Adrenal gland (tissue), 12 donors: Measurements from ENCODE around the gene TEX2. TPM values are rescaled to one million over a fixed set of nuclear protein-coding genes. Genes with fewer than 3 reads are reported as not detected.
A peak's percentile ranks its signal among the peaks of the same experiment; 100 is the strongest.

ENCODE experiments used
- DNase-seq, 7 donors: peaks; one replicate each; pipeline ENCODE4 v3.0.0-alpha.2; 2019 to 2020
- H3K27ac ChIP-seq, 5 donors: fragments of 200-600 bp; sonication (generic) in 4 of 5; 1 replicate in 3 of 5; 2 replicates in 2 of 5; pipeline versions ENCODE4 v1.5.1 to v1.8.0; 2016 to 2020; ENCODE audit warnings: mild to moderate bottlenecking in 1 of 5
- H3K27me3 ChIP-seq: fragments of 200-600 bp; 2 replicates; pipeline ENCODE4 v1.8.0; 2021
- H3K36me3 ChIP-seq, 2 donors: fragments of 200-600 bp; replicated peaks in 1 of 2; 1 replicate in 1 of 2; 2 replicates in 1 of 2; pipeline versions ENCODE4 v1.5.1 to v1.8.0; 2018 to 2022
- H3K4me1 ChIP-seq, 2 donors: fragments of 200-600 bp; replicated peaks in 1 of 2; 1 replicate in 1 of 2; 2 replicates in 1 of 2; pipeline versions ENCODE4 v1.5.1 to v1.8.0; 2018 to 2021
- H3K4me3 ChIP-seq, 4 donors: fragments of 200-600 bp; sonication (generic) in 3 of 4; one replicate each; pipeline ENCODE4 v1.5.1; 2016 to 2018
- H3K9me3 ChIP-seq, 3 donors: fragments of 200-600 bp; sonication (generic) in 1 of 3; replicated peaks in 1 of 3; 1 replicate in 2 of 3; 2 replicates in 1 of 3; pipeline versions ENCODE4 v1.5.1 to v1.8.0; 2016 to 2021
- POLR2A ChIP-seq, 2 donors: fragments of 450-650 bp; IDR thresholded peaks; one replicate each; pipeline ENCODE4 v1.6.1; 2017; ENCODE audit warnings: antibody characterized with exemption in 2 of 2, mild to moderate bottlenecking in 2 of 2, moderate library complexity in 1 of 2
- WGBS, 4 donors: extraction: QIAGEN DNeasy Blood & Tissue Kit in 2 of 4; methylation state at CpG; one replicate each; pipeline versions ENCODE4 v1.1.5 to v1.1.7; 2013 to 2017; 5-methylcytosine and 5-hydroxymethylcytosine counted together
- intact Hi-C, 2 donors: fragments of 100-400 bp; cut with DNase I; formaldehyde crosslinking; loops; one replicate each; pipeline versions ENCODE4 v1.14.1 to v1.15.0; 2022 to 2023
- polyA plus RNA-seq, 3 donors: library from polyadenylated mRNA; stranded (reverse); fragments of 200-250 nt in 2 of 3; fragments of 350-450 nt in 1 of 3; fragmentation: Illumina TruSeq in 1 of 3; extraction: RNeasy Lipid Tissue Mini Kit (QIAGEN cat#74804) in 1 of 3; gene quantifications; one replicate each; pipeline ENCODE4 v1.2.3, GENCODE V29; 2013 to 2014
- total RNA-seq, 9 donors: library from RNA; depleted of rRNA in 4 of 9; stranded (reverse); fragments of >200 nt in 4 of 9; fragments of 120-200 nt in 1 of 9; fragmentation: NEBNext Ultra II Directional in 1 of 9; extraction: Animal tissue kit (Norgen Biotek cat#: 25700) in 1 of 9; gene quantifications; one replicate each; pipeline versions ENCODE4 v1.1.0 to v1.2.4, GENCODE V29; 2013 to 2023
- TF ChIP-seq, protein P1 (sequence below), 6 experiments: fragments of 450-650 bp in 4 of 6; fragments of 200-600 bp in 2 of 6; sonication (generic) in 1 of 6; IDR thresholded peaks; 1 replicate in 5 of 6; 2 replicates in 1 of 6; pipeline versions ENCODE4 v1.5.1 to v1.8.0; 2016 to 2021; ENCODE audit warnings: antibody characterized with exemption in 6 of 6, mild to moderate bottlenecking in 2 of 6, moderate library complexity in 1 of 6
- donor health status: healthy with polysubstance abuse.
- donor health status: Bipolar disorder and iron deficiency.
- donor health status: DM: yes; HTN: yes; CAD: no.
- donor health status: DM: no; HTN: no; CAD: no.
- donor health status: DM: no; HTN: no; CAD: no.
- donor health status: DM: yes; HTN: yes; CAD: no.

Gene TEX2
- total and polyA plus RNA-seq, 12 donors, result 12.0 to 91.5 (median 62.5) TPM

- no peaks in the 10 kb centered on the region for H3K27me3 ChIP-seq
- H3K27ac ChIP-seq, result peak overlapping the region; percentile 94 to 98 (median 96)
- peak; percentile 95 to 100 (median 99) for DNase-seq
- TF ChIP-seq POLR2A (IDR thresholded peaks at IDR 0.05), result peak; percentile 99
- TF ChIP-seq, protein P1, sequence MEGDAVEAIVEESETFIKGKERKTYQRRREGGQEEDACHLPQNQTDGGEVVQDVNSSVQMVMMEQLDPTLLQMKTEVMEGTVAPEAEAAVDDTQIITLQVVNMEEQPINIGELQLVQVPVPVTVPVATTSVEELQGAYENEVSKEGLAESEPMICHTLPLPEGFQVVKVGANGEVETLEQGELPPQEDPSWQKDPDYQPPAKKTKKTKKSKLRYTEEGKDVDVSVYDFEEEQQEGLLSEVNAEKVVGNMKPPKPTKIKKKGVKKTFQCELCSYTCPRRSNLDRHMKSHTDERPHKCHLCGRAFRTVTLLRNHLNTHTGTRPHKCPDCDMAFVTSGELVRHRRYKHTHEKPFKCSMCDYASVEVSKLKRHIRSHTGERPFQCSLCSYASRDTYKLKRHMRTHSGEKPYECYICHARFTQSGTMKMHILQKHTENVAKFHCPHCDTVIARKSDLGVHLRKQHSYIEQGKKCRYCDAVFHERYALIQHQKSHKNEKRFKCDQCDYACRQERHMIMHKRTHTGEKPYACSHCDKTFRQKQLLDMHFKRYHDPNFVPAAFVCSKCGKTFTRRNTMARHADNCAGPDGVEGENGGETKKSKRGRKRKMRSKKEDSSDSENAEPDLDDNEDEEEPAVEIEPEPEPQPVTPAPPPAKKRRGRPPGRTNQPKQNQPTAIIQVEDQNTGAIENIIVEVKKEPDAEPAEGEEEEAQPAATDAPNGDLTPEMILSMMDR (IDR thresholded peaks at IDR 0.05), result peak in 3 of 6 experiments; percentile 6 to 36 (median 8)
- peaks cover 0 to 6% of the 10 kb centered on the region in 2 donors for H3K36me3 ChIP-seq
- WGBS, 4 donors, result 0 to 1% (median 0%) methylated on average over 3 to 51 of the region's 51 CpGs
- peaks cover 14 to 29% of the 10 kb centered on the region in 2 donors for H3K4me1 ChIP-seq
- intact Hi-C loops, result loop anchor here in 1 of 2 donors (2.0 to 10.0 kb wide), 2 partner anchors 119 to 137 kb away; partner anchors contain the start of gene TEX2
- H3K9me3 ChIP-seq, result no peaks in the 10 kb centered on the region
- H3K4me3 ChIP-seq, result peak overlapping the region; percentile 85 to 94 (median 90)
Observed at GRCh38 chr17:64145751-64146417, 117.2 kb downstream of the TEX2 start.

GRCh38 chr17:64145375-64145750 lies 117.7 kb downstream of the TEX2 start:
- DNase-seq, result no peak
- Histone ChIP-seq H3K4me3 (peak overlapping the region in 3 of 4 donors; percentile 67 to 92 (median 85)), H3K27me3 (no peaks in the 10 kb centered on the region), H3K4me1 (peaks cover 14 to 24% of the 10 kb centered on the region in 2 donors), H3K27ac (peak overlapping the region; percentile 94 to 98 (median 96)), H3K9me3 (no peaks in the 10 kb centered on the region), H3K36me3 (peaks cover 0 to 6% of the 10 kb centered on the region in 2 donors)
- intact Hi-C loops, result loop anchor here in 1 of 2 donors (10.0 kb wide), 1 partner anchor 119 kb away; the partner anchor contains the start of gene TEX2
- no peak for TF ChIP-seq POLR2A (IDR thresholded peaks at IDR 0.05)
- TF ChIP-seq, protein P1 (IDR thresholded peaks at IDR 0.05), result no peak
- 0 to 1% (median 0%) methylated on average over 15 of the region's 15 CpGs for WGBS, 4 donors

GRCh38 chr17:64139542-64139941 lies 123.5 kb downstream of the TEX2 start:
- Histone ChIP-seq H3K4me1 (no peaks in the 10 kb centered on the region), H3K27ac (peak overlapping the region in 3 of 5 donors; percentile 37 to 52 (median 44)), H3K9me3 (no peaks in the 10 kb centered on the region), H3K27me3 (no peaks in the 10 kb centered on the region), H3K4me3 (no peak overlapping the region), H3K36me3 (no peaks in the 10 kb centered on the region)
- DNase-seq, result no peak
- peak in 1 of 2 donors; percentile 3 for TF ChIP-seq POLR2A (IDR thresholded peaks at IDR 0.05)
- TF ChIP-seq, protein P1 (IDR thresholded peaks at IDR 0.05), result no peak
- intact Hi-C loops, result loop anchor here (10.0 kb wide), 3 partner anchors 75 to 215 kb away; no protein-coding TSS in a partner anchor
- WGBS, 4 donors, result 44 to 47% (median 45%) methylated on average over 6 of the region's 6 CpGs

- H3K4me3 ChIP-seq, result no peak overlapping the region
- DNase-seq, result no peak
- intact Hi-C loops, result loop anchor here (10.0 kb wide), 3 partner anchors 74 to 214 kb away; no protein-coding TSS in a partner anchor
Observed at GRCh38 chr17:64138441-64138840, 124.6 kb downstream of the TEX2 start.

More at GRCh38 chr17:64138441-64138840, 124.6 kb downstream of the TEX2 start:
- TF ChIP-seq, protein P1 (IDR thresholded peaks at IDR 0.05), result no peak
- no peak for TF ChIP-seq POLR2A (IDR thresholded peaks at IDR 0.05)
- Histone ChIP-seq H3K9me3 (no peaks in the 10 kb centered on the region), H3K27me3 (no peaks in the 10 kb centered on the region), H3K4me1 (no peaks in the 10 kb centered on the region), H3K36me3 (no peaks in the 10 kb centered on the region), H3K27ac (no peak overlapping the region)
- 73 to 88% (median 83%) methylated on average over 2 of the region's 2 CpGs for WGBS, 4 donors
